GM19023 (cell line): ENCODE results near the gene EFNB1.
A peak's percentile ranks its signal among the peaks of the same experiment; 100 is the strongest.
"Not testable (repeated sequence)": the region's sequence is repeated elsewhere in the genome, so short reads cannot be mapped to it uniquely, and the experiment has no call there.

Experiments used
- ATAC-seq: cut with Tn5 transposase; IDR thresholded peaks from one replicate; pipeline ENCODE4 v1.9.1; 2021; ENCODE audit warnings: mild to moderate bottlenecking, moderate library complexity; ENCODE audit not compliant: unreplicated experiment

The EFNB1 gene

GRCh38 chrX:68828740-68829581 is at the start of gene EFNB1:
Gene EFNB1 (plus strand): TSS chrX:68829021. CDS start chrX:68829777, 756 bp downstream.
- peak; percentile 90 for ATAC-seq

GRCh38 chrX:68781295-68781694 is 47.5 kb upstream of the EFNB1 start:
- ATAC-seq: not testable (repeated sequence)

GRCh38 chrX:68784816-68785215 is 44.0 kb upstream of the EFNB1 start:
- ATAC-seq: no peak

- ATAC-seq: not testable (repeated sequence)
Measured at GRCh38 chrX:68786581-68786980, 42.2 kb upstream of the EFNB1 start.

- ATAC-seq: no peak
Measured at GRCh38 chrX:68789966-68790365, 38.9 kb upstream of the EFNB1 start.

GRCh38 chrX:68792083-68792482 is 36.7 kb upstream of the EFNB1 start:
- no peak for ATAC-seq

- ATAC-seq: no peak
Measured at GRCh38 chrX:68794461-68794860, 34.4 kb upstream of the EFNB1 start.

- ATAC-seq: no peak
Measured at GRCh38 chrX:68795741-68796140, 33.1 kb upstream of the EFNB1 start.

- not testable (repeated sequence) for ATAC-seq
Measured at GRCh38 chrX:68798400-68798799, 30.4 kb upstream of the EFNB1 start.

- ATAC-seq: no peak
Measured at GRCh38 chrX:68801737-68802290, 27.0 kb upstream of the EFNB1 start.

- ATAC-seq: no peak
Measured at GRCh38 chrX:68807818-68808217, 21.0 kb upstream of the EFNB1 start.

GRCh38 chrX:68808686-68809357 is 20.0 kb upstream of the EFNB1 start:
- no peak for ATAC-seq

- ATAC-seq: no peak
Measured at GRCh38 chrX:68820476-68821110, 8.2 kb upstream of the EFNB1 start.

- ATAC-seq: no peak
Measured at GRCh38 chrX:68821616-68822015, 7.2 kb upstream of the EFNB1 start.

- ATAC-seq: no peak
Measured at GRCh38 chrX:68822641-68823410, 6.0 kb upstream of the EFNB1 start.

GRCh38 chrX:68823413-68824151 is 5.2 kb upstream of the EFNB1 start:
- ATAC-seq: no peak

GRCh38 chrX:68824152-68824433 is 4.7 kb upstream of the EFNB1 start:
- no peak for ATAC-seq

GRCh38 chrX:68824565-68825125 is 4.2 kb upstream of the EFNB1 start:
- no peak for ATAC-seq

GRCh38 chrX:68826113-68826980 is 2.5 kb upstream of the EFNB1 start:
- no peak for ATAC-seq
